GM15510 (cell line): ENCODE measurements around the gene PTPRN2.

Experiments used
- POLR2A ChIP-seq: IDR thresholded peaks from 3 replicates; pipeline ENCODE4 v1.6.1; 2011; ENCODE audit warnings: borderline replicate concordance; ENCODE audit not compliant: insufficient read length; ENCODE audit errors: extremely low read depth

PTPRN2 gene

DNA sequence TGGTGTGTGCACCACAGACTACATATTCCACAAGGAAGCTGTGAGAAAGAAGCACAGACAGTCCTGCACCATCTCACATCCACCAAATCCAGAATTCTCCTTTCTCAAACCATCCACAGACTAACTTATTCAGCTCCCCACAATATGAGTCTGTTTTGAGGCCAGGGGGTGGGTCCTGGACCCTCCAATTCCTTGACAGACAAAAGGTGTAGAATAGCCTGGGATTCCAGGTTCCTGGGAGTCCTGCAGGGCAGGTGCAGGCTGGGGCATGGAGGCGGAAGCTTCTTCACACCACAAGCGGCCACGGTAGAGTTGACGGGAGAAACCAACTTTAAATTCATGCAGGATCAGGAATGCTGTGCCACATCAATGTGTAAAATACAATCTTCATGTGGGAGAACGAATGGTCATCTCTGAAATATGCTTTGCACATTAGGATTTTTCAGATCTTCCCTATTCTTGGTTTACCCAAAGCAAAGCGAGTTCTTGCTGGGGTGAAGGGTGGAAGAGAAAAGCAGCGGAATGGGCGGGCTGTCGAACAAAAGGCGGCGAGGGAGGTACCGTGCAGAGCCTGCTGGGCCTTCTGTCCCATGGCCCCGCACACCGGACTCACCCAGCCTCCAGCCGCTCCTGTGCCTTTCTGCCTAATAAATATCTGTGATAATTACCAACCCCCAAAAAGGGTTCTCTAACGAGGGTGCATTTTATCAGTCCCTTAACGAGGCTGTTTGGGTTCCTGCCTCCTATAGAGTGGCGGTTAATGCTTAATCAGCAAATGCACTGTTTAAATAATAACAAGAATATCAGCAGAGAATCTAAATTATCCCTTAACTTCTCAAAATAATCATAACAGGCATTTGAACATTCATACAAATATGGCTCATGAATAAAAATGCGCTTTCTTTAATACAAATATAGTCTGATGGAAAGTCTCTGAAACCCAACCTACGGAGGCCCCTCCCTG lies 736.9 kb downstream of the PTPRN2 start:
- TF ChIP-seq POLR2A = no peak

DNA sequence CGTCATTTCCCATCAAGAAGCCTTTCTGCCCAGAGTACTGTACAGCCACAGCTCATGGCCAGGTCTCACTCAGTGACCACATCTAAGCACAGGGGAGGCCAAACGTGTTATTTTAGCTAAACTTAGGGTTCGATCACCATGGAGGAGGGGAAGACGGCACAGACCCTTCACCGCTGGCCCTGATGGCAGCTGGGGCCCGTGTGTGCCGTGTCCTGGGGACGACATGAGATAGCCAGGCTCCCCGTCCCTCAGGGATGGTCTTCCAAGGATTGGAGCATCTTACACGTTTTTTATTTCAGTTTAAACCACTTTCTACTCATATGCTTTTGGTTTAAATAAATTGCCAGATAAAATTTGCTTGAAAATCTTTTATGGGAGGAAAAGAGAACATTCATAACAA lies 737.9 kb downstream of the PTPRN2 start:
- TF ChIP-seq POLR2A = no peak

DNA sequence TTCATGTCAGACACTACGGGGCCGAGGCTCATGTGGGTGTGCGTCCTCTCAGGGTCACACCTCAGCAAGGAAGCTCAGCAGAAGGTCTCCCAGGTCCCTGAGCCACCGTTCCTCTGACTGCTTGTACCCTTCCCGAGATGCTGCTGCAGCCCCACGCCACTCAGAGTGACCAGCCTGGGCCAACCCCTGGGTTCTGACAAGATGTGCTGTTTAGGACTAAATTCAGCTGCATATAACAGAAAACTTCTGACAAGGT lies 738.4 kb downstream of the PTPRN2 start:
- TF ChIP-seq POLR2A = no peak

DNA sequence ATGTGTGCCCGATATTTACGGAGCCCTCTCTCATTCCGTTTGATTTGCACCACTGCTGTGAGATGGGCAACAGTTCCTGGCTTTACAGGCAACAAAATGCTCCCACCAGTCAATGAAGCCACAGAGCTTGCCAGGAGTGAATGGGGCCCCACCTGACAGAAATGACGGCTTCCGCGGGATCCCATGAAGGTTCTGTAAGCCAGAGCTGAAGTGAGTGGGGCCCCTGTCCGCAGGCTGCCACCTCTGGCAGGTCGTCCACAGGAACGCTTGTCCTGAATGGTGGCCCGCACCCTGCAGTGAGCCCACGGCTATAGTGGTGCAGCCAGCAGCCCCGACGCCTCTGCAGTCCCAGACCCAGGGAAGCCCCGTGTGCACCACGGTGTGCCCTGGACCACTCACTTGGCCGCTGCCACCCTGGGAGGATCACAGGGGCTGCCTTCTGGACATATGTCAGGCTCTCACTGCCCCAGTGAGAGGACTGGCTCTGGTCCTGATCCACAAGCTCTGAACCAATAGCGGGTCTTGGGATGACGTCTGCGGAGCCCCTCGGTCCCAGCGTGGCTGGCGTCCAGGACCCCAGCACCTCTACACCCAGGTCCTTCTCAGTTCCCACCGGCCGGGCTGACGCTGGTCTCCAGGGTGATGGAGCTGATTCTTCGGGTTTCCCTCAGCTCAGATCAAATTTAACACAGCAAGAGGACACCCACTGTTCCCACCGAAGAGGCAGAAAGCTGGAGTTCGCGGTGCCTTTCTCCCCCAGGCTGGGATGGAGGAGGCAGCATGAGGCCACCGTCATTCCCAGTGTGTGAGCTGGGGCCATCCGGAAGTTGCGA lies 738.9 kb downstream of the PTPRN2 start:
- no peak for TF ChIP-seq POLR2A

DNA sequence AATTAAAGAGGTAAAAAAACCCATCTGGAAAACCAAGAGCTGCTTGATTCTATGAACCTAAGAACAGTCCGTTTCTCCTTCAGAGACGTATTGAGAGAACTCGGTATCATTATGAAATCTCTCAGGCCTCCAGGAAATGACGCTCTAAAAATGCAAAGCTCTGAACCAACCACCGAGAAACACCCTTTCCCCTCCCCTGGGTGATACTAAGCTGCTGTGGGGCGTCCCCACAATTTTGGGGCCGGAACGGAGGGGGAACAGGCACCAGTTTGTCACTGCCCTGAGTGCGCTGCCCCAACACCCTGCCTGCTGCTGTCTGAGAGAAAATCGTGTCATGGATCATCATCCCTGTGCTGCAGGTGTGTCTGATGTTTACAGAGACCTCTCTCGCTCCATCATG lies 741.4 kb downstream of the PTPRN2 start:
- TF ChIP-seq POLR2A = no peak

DNA sequence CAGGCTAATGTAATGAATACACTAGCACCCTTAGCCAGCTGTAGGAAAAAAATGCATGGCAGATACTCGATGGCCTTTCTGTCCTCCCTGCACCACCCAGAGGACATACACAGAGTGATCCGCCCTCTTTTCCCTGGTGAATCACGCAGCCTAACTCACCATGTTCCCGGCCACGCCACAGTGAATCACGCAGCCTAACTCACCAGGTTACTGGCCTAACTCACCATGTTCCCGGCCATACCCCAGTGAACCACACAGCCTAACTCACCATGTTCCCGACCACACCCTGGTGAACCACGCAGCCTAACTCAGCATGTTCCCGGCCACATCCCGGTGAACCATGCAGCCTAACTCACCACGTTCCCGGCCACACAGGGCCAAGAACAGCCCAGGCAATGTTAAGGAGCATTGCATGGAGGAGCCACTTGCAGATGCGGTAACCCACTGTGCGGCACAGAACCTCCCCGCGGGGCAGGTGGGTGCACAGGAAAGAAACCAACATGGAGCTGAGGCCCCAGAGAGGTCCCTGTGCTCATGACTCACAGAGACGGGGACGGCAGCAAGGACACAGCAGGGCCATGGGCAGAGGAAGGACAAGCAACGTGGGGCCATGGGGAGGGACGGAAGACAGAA lies 742.3 kb downstream of the PTPRN2 start:
- TF ChIP-seq POLR2A = no peak

DNA sequence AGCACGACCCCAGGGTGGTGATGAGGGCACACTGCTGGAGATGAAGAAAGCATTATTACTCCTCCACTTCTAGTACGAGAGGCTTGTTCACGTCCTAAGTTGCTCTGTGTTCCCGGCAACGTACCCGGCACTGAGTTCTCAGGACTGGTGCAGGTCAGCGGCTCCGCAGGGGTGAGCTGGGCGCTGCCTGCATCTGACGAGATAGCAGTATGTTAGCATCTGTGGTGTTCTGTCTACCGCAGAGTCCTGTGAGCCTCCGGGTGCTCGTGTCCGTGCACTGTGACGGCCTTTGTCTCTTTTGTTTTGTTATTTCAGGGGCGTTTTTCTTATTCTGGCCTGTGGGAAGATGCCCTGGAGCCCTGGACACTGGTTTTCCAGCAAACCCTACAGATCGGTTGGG lies 743.0 kb downstream of the PTPRN2 start:
- no peak for TF ChIP-seq POLR2A

DNA sequence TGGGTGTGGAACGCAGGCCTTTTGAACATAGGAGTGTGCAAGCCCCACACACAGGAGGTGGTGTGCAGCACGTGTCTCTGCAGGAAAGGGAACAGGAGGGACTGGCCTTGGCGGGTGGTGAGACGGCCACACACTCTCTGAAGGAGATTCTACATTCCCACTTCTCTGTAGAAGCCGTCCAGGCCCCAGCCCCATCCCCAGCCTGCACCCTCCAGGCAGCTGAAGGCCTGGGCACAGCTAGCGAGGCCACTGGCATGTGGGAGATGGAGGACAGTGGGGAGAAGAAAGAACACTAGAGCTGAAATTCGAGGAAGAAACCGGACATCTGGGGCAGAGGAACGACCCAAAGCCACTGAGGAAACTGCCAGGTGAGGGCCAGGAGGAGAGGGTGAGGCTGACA lies 743.5 kb downstream of the PTPRN2 start:
- TF ChIP-seq POLR2A = no peak

DNA sequence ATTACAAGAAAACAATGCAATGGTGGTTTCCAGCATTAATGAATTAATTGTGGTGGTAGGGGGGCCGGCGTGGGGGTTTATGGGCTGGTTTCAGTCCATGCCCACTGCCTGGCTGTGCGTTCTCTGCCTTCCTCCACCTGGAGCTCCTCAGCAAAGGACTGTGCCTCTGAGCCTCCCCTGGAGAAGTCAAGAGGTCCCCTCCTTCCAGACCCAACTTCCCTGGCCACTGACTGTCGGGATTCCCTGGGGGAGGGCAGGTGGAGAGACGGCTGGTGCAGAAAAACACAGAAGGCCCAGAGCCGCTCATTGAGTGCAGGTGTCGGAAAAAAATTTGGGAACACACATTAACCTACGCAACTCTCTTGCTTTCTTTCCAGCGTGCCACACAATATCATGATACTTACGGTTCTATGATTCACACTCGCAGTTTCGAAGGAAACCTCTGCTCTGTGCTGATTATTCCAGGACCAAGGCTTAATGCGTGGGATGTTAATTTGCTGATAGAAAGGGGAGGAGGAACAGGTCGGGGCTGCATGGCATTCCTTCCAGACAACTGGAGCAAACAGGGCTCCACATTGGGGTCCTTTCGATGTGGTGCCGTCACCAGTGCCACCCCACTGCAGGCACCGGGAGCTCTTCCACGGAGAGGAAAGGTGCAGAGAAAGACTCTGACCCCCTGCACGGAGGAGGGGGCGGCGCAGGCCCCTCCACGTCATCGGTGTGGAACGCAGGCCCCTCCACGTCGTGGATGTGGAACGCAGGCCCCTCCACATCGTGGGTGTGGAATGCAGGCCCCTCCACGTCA lies 744.1 kb downstream of the PTPRN2 start:
- no peak for TF ChIP-seq POLR2A

DNA sequence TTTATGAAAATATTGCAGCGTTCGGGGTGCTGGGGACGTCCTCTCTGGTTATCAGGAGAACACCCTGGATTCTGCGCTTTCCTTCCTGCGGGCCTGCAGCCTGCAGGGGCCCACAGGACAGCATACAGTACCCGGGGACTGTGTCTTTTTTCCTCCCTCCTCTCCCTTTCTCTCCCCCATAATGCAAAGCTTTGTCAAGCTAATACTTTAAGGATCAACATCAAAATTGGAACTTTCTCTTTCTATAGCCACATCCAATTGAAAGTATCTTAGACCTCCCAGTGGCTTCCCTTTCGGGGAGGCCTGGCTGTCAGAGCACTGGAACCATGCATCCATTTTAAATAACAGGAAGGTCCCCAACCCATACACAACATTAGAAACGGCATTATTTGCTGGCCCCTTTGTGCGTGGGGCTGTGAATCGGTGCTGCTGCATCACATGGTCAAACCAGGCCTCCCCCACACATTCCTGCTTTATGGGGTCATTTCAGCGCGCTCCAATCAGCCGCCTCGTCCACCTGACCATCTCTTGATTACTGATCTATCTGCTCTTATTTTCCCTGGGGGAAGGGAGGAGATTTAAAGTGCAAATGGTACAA lies 745.8 kb downstream of the PTPRN2 start:
- TF ChIP-seq POLR2A = no peak

DNA sequence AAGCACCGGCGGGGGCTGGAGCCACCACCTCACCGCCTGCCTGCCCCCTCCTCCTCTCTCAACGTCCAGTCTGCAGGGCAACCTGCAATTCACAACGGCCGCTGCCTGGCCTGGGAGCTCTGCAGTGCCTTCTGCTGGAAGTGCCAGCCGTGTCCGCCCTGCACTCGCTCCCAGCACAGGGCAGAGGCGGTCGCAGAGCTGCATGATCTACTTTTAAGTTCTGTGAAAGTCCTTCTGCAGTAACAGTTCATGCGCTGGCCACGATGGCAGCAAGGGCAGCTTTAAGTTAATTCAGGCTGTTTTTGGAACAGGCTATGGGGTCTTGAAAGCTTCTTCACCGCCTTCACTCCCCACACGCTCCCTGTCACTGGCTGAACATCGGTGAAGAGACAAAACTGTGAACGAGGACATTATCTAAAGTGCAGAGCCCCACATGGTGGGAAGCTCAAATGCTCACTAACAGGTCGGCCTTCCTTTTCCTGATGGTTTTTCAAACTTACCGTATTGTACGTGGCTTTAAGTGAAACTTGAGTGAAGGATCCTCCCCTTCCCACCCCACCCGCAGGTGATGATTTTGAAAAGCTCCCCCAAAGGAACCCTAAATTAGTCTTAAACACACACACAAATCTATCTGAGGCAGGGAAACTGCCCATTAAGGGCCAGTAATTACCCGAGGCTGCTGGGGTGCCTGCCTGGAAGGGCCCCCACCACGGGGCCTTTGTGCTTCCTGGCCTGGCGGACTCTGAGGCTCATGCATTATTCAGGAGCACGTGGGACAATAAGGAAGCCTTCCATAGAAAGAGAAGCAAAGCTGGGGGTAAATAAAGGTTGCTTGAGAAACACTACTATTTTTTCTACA lies 746.5 kb downstream of the PTPRN2 start:
- no peak for TF ChIP-seq POLR2A

DNA sequence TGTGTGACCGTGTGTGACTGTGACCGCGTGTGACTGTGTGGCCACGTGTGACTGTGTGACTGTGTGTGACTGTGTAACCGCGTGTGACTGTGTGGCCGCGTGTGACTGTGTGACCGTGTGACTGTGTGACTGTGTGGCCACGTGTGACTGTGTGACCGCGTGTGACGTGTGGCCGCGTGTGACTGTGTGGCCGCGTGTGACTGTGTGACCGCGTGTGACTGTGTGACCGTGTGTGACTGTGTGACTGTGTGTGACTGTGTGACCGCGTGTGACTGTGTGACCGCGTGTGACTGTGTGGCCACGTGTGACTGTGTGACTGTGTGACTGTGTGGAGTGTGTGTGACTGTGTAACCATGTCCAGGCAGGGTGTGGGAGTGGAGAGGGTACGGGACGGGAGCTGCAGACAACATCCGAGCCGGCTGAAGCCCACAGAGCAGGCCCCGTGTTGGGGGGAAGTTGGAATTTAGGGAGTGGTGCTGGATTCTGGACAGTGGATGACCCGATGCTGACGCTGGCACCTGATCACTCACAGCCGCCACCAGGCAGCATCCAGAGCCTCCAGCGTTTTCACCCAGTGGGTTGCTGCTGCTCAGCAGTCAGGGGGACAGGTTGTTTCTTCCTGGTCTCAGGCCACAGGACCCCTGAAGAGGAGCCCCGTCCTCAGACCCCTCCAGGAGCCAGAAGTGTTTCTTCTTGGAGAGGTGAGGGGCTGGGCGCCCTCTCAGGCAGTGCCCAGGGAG lies 747.3 kb downstream of the PTPRN2 start:
- no peak for TF ChIP-seq POLR2A
